HG02610 (cell line): ENCODE data around the gene FBXW7.
A peak's percentile ranks its signal among the peaks of the same experiment; 100 is the strongest.

Experiments
- ATAC-seq: cut with Tn5 transposase; IDR thresholded peaks from one replicate; pipeline ENCODE4 v1.9.1; 2021; ENCODE audit warnings: mild to moderate bottlenecking, moderate library complexity; ENCODE audit not compliant: unreplicated experiment

Gene FBXW7

GRCh38 chr4:152296386-152296785 is 239.5 kb downstream of the FBXW7 start:
- ATAC-seq: no peak

DNA sequence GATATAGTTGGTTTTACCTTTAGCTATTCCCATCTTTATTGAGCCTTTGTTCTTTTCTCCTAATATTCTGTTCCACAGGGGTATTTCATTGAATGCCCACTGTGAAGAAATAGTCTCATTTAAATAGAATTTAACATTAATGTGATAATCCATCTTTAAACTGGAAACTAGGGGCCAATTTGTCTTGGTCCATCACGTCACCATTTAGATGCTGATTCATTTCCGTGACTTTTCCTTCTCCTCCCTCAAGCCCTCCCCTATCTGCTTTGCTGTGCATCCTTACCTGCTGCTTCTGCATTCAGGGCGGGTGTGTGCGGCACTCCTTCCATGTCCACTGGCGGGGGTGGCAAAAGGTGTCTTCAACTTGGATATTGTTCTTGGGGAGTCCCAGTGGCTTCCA is 241.1 kb downstream of the FBXW7 start:
- no peak for ATAC-seq

DNA sequence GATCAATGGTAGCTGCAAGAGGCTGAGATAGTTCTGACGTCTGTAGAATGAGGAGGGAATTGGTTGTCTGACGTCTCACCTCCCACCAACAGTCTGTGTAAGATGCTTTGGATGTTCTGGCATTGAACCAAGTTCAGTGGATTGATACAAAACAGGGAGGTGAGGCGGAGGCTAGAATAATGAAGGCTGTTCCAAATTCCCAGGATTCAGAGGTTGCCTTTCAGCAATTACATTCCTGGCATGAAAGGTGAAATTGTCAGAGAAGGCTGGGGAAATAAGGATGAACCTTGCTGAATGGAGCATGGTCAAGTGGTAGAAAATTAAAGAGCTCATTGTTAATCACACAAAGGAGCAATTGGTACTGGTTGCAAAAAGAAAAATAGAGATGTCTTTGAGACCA is 241.6 kb downstream of the FBXW7 start:
- ATAC-seq: no peak

DNA sequence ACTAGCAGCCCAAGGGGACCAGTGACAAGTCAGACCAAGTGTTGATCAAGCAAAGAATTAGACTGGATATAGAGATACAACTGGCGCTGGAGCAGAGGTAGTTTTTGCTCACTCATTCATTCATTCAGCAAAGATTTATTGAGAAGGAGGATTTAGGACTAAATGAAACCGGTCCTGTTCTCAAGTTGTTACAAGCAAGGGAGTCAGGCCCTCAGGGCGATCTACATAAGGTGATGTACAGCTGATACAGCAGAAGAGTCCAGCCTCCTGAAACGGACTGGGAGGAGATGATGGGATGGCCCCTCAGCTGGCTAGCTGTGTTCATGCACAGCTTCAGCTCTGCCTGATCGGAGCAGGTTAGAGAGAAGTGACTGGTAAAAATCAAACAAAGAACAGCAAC is 242.4 kb downstream of the FBXW7 start:
- ATAC-seq: no peak

DNA sequence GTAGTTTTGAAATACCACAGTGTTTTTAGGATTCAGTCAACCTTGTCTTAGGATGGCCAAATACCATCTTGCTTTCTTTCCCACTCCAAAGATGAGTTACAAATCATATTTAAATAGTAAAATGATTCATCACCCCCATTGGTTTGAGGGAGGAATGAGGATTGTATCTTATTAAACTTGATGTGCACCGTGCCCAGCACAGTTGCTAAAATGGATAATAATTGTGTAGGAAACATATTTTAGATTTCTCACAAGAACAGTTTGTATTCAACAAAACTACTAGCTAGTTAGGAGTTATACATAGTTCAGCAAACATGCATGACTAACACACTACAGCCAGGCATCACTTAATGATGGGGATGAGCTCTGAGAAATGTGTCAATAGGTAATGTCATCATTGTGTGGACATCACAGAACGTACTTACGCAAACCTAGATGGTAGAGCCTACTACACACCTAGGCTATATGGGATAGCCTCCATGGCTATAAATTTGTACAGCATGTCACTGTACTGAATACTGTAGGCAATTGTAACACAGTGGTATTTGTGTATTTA is 245.4 kb downstream of the FBXW7 start:
- no peak for ATAC-seq

GRCh38 chr4:152289941-152290340 is 246.0 kb downstream of the FBXW7 start:
- no peak for ATAC-seq

- no peak for ATAC-seq
Measured at GRCh38 chr4:152289541-152289940, 246.4 kb downstream of the FBXW7 start.

- no peak for ATAC-seq
Measured at GRCh38 chr4:152283801-152284470, 252.0 kb downstream of the FBXW7 start.

GRCh38 chr4:152281822-152282221 is 254.1 kb downstream of the FBXW7 start:
- no peak for ATAC-seq

DNA sequence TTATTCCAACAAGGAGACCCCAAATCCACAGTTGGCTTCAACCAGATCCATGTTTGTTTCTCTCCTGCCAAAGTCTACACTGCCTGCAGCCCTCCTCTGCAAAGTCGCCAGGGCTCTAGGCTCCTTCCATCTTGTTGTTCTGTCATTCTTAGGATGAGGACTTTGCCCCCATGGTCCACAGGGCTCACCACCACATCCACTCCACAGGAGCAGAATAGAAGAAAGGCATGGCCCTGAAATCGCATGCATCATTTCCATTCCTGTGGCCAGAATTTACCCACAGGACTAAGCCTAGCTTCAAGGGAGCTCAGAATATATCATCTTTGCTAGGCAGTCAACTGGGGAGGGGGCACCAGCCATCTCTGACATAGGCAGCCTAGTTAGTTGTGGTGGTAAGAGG is 254.7 kb downstream of the FBXW7 start:
- no peak for ATAC-seq

DNA sequence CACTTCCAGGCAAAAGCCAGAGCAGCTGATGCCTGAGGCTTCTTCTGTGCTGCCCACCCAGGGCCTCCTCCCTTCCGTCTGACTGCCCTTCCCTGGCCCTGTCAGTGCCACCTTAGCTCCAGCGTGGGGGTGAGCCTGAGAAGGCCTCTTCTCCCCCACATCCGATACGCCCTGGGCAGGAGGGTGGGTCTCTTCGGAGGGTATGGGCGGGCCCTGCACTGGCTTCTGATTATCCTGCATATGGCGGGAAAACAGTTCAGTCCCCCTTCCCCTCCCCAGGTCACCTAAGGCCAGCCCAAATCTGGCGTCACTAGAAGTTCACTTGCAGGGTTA is 256.7 kb downstream of the FBXW7 start:
- ATAC-seq: no peak

GRCh38 chr4:152278505-152279233 is 257.2 kb downstream of the FBXW7 start:
- ATAC-seq: peak; percentile 74

DNA sequence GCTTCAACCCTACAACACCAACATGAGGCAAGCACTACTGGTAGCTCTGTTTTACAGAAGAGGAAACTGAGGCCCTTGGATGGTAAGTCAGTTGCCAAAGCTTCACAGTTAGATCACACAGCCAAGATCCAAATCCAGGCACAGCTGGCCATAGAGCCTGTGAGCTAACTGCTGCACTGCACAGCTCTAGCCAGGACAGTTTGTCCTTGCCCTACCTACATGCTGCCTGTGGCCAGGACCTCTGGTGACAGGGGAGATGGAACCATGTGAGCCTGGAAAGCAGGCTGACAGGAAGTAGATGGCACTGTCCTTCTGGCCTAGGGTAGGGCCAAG is 257.8 kb downstream of the FBXW7 start:
- peak; percentile 11 for ATAC-seq

GRCh38 chr4:152277333-152277732 is 258.6 kb downstream of the FBXW7 start:
- no peak for ATAC-seq

DNA sequence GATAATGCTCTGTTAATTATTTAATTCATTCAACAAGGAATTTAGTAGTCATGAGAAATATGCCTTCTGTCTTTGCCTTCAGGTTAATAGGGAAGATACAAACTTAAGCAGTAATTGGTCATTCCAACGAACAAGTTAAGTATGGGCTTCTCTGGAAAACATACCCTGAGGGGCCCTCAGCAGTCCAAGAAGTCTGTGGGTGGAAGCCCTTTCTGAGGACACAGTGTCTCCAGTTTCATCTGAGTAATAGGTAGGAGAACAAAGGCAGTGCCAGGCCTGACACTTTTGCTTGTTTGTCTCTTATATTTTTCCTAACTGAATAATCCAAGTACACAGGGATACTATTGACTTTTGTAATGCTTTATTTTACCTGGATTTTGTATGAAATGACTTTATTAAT is 262.5 kb downstream of the FBXW7 start:
- no peak for ATAC-seq
